CD4-positive, alpha-beta memory T cell (primary cell): ENCODE data around the gene DNAH5. TPM values are rescaled to one million over a fixed set of nuclear protein-coding genes. Genes with fewer than 3 reads are reported as not detected.

Source experiments
- CTCF ChIA-PET: fragments of 350-600 bp; sonication (Branson Sonifier 250); formaldehyde crosslinking; loops from one replicate; lab custom pipeline; 2021; ENCODE audit warnings: inconsistent platforms; ENCODE audit not compliant: partially characterized antibody; lab: Charles Lee
- POLR2A ChIA-PET: fragments of 350-600 bp; sonication (Branson Sonifier 250); formaldehyde crosslinking; loops from one replicate; lab custom pipeline; 2021; ENCODE audit not compliant: partially characterized antibody; lab: Charles Lee
- DNase-seq, 5 donors: peaks; one replicate each; pipeline versions ENCODE4 v3.0.0 to v3.0.0-alpha.2; 2020 to 2022; ENCODE audit warnings: mixed read lengths in 1 of 5
- H3K27ac ChIP-seq: one replicate; pipeline ENCODE4 v1.7.0; 2013; ENCODE audit warnings: low read depth, low read length
- H3K27me3 ChIP-seq: 2 replicates; pipeline ENCODE4 v1.7.0; 2013; ENCODE audit warnings: mild to moderate bottlenecking, low read length, moderate library complexity; ENCODE audit not compliant: insufficient read depth
- H3K36me3 ChIP-seq: 2 replicates; pipeline ENCODE4 v1.7.0; 2013; ENCODE audit warnings: mild to moderate bottlenecking, low read length, moderate library complexity; ENCODE audit not compliant: insufficient read depth
- H3K4me1 ChIP-seq: 2 replicates; pipeline ENCODE4 v1.7.0; 2013; ENCODE audit warnings: mild to moderate bottlenecking, low read length, moderate library complexity; ENCODE audit not compliant: insufficient read depth
- H3K4me3 ChIP-seq, 2 donors: one replicate each; pipeline ENCODE4 v1.7.0; 2013; ENCODE audit warnings: low read length in 2 of 2, mild to moderate bottlenecking in 1 of 2
- H3K9me3 ChIP-seq, 2 donors: one replicate each; pipeline ENCODE4 v1.7.0; 2013; ENCODE audit warnings: low read length in 2 of 2, control low read depth in 1 of 2; ENCODE audit not compliant: control insufficient read depth in 1 of 2
- H3K27ac Mint-ChIP-seq, 7 donors: one replicate each; pipeline ENCODE4 v1.8.0; 2020 to 2021; ENCODE audit warnings: mixed read lengths in 7 of 7, mild to moderate bottlenecking in 6 of 7, inconsistent platforms in 3 of 7, moderate library complexity in 3 of 7
- H3K27me3 Mint-ChIP-seq, 2 donors: one replicate each; pipeline ENCODE4 v1.8.0; 2020 to 2021; ENCODE audit warnings: mixed read lengths in 2 of 2
- H3K36me3 Mint-ChIP-seq, 2 donors: one replicate each; pipeline ENCODE4 v1.8.0; 2020 to 2021; ENCODE audit warnings: mixed read lengths in 2 of 2, inconsistent platforms in 1 of 2, mild to moderate bottlenecking in 1 of 2
- H3K4me1 Mint-ChIP-seq, 4 donors: one replicate each; pipeline ENCODE4 v1.8.0; 2020 to 2021; ENCODE audit warnings: mixed read lengths in 4 of 4, mild to moderate bottlenecking in 1 of 4
- H3K4me3 Mint-ChIP-seq, 8 donors: one replicate each; pipeline ENCODE4 v1.8.0; 2020 to 2021; ENCODE audit warnings: mixed read lengths in 8 of 8, mild to moderate bottlenecking in 7 of 8, moderate library complexity in 6 of 8, inconsistent platforms in 3 of 8
- H3K9me3 Mint-ChIP-seq, 8 donors: one replicate each; pipeline ENCODE4 v1.8.0; 2020 to 2021; ENCODE audit warnings: mixed read lengths in 8 of 8, mild to moderate bottlenecking in 5 of 8, inconsistent platforms in 3 of 8, moderate library complexity in 1 of 8
- intact Hi-C: fragments of 100-400 bp; cut with micrococcal nuclease; formaldehyde crosslinking; loops from one replicate; pipeline ENCODE4 v1.15.1; 2023
- polyA plus RNA-seq, 2 donors: library from polyadenylated mRNA; unstranded; fragments of 300-500 nt; fragmentation: Illumina TruSeq; gene quantifications; one replicate each; pipeline ENCODE4 v1.2.3, GENCODE V29; 2021
- total RNA-seq, 2 experiments: library from RNA; stranded (reverse); gene quantifications; one replicate each; pipeline ENCODE4 v1.2.3, GENCODE V29; 2021

DNAH5 gene
- total and polyA plus RNA-seq, 4 experiments from 2014 or later = not detected

DNA sequence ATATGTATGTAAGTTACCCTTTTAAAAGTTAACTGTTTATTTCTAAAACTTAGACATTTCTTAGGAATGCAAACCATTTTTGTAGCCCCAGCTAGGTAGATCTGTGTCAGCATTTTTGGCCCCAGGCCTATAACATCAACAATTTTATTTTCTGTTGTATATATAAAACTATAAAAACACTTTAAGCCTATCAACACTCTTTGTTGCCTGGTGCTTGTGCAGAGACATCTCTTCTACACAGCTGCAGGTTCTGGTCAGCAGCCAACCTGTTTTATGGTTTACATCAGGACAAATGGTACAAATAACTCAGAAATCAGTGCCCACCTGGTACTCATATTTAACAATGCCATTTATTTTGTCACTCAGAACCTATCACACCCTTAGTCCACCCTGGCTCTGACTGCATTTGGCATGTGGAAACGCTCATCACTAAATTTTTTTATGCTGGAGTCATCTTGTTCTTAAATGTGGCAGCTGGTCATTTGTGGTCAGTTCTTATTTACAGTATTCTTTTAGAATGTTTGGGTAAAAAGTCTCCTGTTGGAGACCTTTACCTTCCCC is 173.4 kb downstream of the DNAH5 start:
- Histone ChIP-seq H3K36me3 (no peaks in the 10 kb centered on the region), H3K4me3 (no peak overlapping the region), H3K27me3 (no peaks in the 10 kb centered on the region), H3K27ac (no peak overlapping the region), H3K4me1 (no peaks in the 10 kb centered on the region), H3K9me3 (no peaks in the 10 kb centered on the region)
- Mint-ChIP-seq H3K27me3 (no peaks in the 10 kb centered on the region), H3K4me1 (no peaks in the 10 kb centered on the region), H3K4me3 (no peak overlapping the region), H3K36me3 (no peaks in the 10 kb centered on the region), H3K9me3 (peaks cover 0 to 12% (median 4%) of the 10 kb centered on the region in 8 donors), H3K27ac (no peak overlapping the region)
- CTCF ChIA-PET = no interaction called here
- intact Hi-C loops = no loop called here
- POLR2A ChIA-PET = no interaction called here
- DNase-seq = no peak

- Histone ChIP-seq H3K4me1 (no peaks in the 10 kb centered on the region), H3K4me3 (no peak overlapping the region), H3K27me3 (no peaks in the 10 kb centered on the region), H3K36me3 (no peaks in the 10 kb centered on the region), H3K27ac (no peak overlapping the region), H3K9me3 (no peaks in the 10 kb centered on the region)
- POLR2A ChIA-PET = no interaction called here
- H3K36me3 Mint-ChIP-seq = no peaks in the 10 kb centered on the region
- H3K4me3 Mint-ChIP-seq = no peak overlapping the region
- no peaks in the 10 kb centered on the region for H3K4me1 Mint-ChIP-seq
- no peak overlapping the region for H3K27ac Mint-ChIP-seq
- intact Hi-C loops = no loop called here
- no peaks in the 10 kb centered on the region for H3K27me3 Mint-ChIP-seq
- CTCF ChIA-PET = no interaction called here
- peaks cover 0 to 8% (median 4%) of the 10 kb centered on the region in 8 donors for H3K9me3 Mint-ChIP-seq
- DNase-seq = no peak
Measured at GRCh38 chr5:13766236-13766635, 178.3 kb downstream of the DNAH5 start.

DNA sequence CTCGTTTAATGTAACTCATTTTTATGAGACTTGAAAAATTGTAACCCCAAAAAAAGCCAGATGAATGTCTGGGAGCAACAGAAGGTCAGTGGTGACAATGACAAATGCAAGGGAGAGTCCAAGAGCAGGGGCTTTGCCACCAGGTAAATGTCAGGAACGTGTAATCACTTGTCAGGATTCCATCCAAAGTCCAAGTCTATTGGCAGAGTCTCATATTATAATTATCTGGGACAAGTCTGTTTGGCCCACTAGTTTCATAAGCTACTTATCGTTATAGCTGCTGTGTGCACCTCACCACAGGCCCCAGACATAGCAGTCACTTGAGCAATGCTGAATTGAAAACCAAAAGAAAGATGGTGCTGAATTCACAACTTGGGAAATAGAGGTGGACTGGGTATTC is 180.8 kb downstream of the DNAH5 start:
- Histone ChIP-seq H3K4me1 (no peaks in the 10 kb centered on the region), H3K27me3 (no peaks in the 10 kb centered on the region), H3K9me3 (no peaks in the 10 kb centered on the region), H3K27ac (no peak overlapping the region), H3K4me3 (no peak overlapping the region), H3K36me3 (no peaks in the 10 kb centered on the region)
- DNase-seq = no peak
- Mint-ChIP-seq H3K27ac (no peak overlapping the region), H3K27me3 (no peaks in the 10 kb centered on the region), H3K4me3 (no peak overlapping the region), H3K4me1 (no peaks in the 10 kb centered on the region), H3K36me3 (no peaks in the 10 kb centered on the region), H3K9me3 (peaks cover 0 to 7% (median 4%) of the 10 kb centered on the region in 8 donors)
- CTCF ChIA-PET = no interaction called here
- POLR2A ChIA-PET = no interaction called here
- intact Hi-C loops = no loop called here

- Mint-ChIP-seq H3K4me3 (no peak overlapping the region), H3K4me1 (no peaks in the 10 kb centered on the region), H3K27me3 (no peaks in the 10 kb centered on the region), H3K27ac (no peak overlapping the region), H3K36me3 (no peaks in the 10 kb centered on the region), H3K9me3 (peaks cover 0 to 12% (median 6%) of the 10 kb centered on the region in 8 donors)
- Histone ChIP-seq H3K4me3 (no peak overlapping the region), H3K36me3 (no peaks in the 10 kb centered on the region), H3K27me3 (no peaks in the 10 kb centered on the region), H3K4me1 (no peaks in the 10 kb centered on the region), H3K9me3 (no peaks in the 10 kb centered on the region), H3K27ac (no peak overlapping the region)
- ChIA-PET CTCF (no interaction called here), POLR2A (no interaction called here)
- no peak for DNase-seq
- intact Hi-C loops = no loop called here
Measured at GRCh38 chr5:13749766-13750165, 194.7 kb downstream of the DNAH5 start.

- peaks cover 0 to 14% (median 4%) of the 10 kb centered on the region in 8 donors for H3K9me3 Mint-ChIP-seq
- POLR2A ChIA-PET = no interaction called here
- Histone ChIP-seq H3K36me3 (no peaks in the 10 kb centered on the region), H3K4me1 (no peaks in the 10 kb centered on the region), H3K27ac (no peak overlapping the region), H3K9me3 (no peaks in the 10 kb centered on the region), H3K4me3 (no peak overlapping the region), H3K27me3 (no peaks in the 10 kb centered on the region)
- no peak for DNase-seq
- H3K27ac Mint-ChIP-seq = no peak overlapping the region
- H3K27me3 Mint-ChIP-seq = no peaks in the 10 kb centered on the region
- H3K4me3 Mint-ChIP-seq = no peak overlapping the region
- H3K4me1 Mint-ChIP-seq = no peaks in the 10 kb centered on the region
- intact Hi-C loops = no loop called here
- H3K36me3 Mint-ChIP-seq = no peaks in the 10 kb centered on the region
- CTCF ChIA-PET = no interaction called here
Measured at GRCh38 chr5:13746026-13746425, 198.5 kb downstream of the DNAH5 start.

DNA sequence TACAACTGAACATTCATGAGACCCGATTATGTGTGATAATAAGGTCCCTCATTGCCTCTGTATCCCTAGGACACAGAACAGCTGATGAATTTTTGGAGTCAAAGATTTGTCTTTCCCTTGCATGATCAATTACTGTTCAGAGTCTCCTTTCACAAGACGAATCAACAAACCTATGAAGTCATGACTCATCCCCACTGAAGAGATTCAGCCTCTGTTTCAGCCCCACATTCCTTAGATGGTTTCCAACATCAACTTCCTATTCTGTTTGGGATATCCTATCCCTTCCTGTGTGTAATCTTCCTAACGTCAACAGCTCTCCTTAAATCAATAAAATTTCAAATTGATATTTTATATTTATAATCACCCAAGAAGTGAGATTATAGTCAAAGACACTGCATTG is 199.0 kb downstream of the DNAH5 start:
- ChIA-PET POLR2A (no interaction called here), CTCF (no interaction called here)
- Mint-ChIP-seq H3K9me3 (peaks cover 0 to 14% (median 5%) of the 10 kb centered on the region in 8 donors), H3K27me3 (no peaks in the 10 kb centered on the region), H3K27ac (no peak overlapping the region), H3K36me3 (no peaks in the 10 kb centered on the region), H3K4me1 (no peaks in the 10 kb centered on the region), H3K4me3 (no peak overlapping the region)
- H3K4me1 ChIP-seq = no peaks in the 10 kb centered on the region
- no peaks in the 10 kb centered on the region for H3K36me3 ChIP-seq
- H3K4me3 ChIP-seq = no peak overlapping the region
- intact Hi-C loops = no loop called here
- H3K9me3 ChIP-seq = no peaks in the 10 kb centered on the region
- DNase-seq = no peak
- H3K27me3 ChIP-seq = no peaks in the 10 kb centered on the region
- H3K27ac ChIP-seq = no peak overlapping the region

DNA sequence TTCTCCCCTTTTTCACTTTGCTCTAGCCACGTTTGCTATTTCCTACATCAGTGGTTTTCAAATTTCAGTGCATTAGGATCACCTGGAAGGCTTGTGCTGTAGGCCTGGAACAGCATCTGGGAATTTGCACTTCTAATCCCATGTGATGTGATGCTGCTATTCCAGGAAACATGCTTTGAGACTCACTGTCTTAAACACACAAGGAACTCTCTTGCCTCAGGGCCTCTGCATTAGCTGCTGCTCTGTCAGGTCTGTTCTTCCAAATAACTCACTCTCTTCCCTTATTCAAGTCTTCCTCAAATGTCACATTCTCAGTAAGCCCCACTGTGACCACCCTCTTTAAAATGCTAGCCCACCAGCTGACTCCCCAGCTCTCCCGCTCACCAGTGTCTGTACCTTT is 204.0 kb downstream of the DNAH5 start:
- H3K27ac ChIP-seq = no peak overlapping the region
- no peak overlapping the region for H3K4me3 ChIP-seq
- Mint-ChIP-seq H3K27ac (no peak overlapping the region), H3K36me3 (no peaks in the 10 kb centered on the region), H3K4me1 (no peaks in the 10 kb centered on the region), H3K27me3 (no peaks in the 10 kb centered on the region), H3K9me3 (peaks cover 1 to 11% (median 6%) of the 10 kb centered on the region in 8 donors), H3K4me3 (no peak overlapping the region)
- intact Hi-C loops = no loop called here
- DNase-seq = no peak
- H3K36me3 ChIP-seq = no peaks in the 10 kb centered on the region
- H3K9me3 ChIP-seq = no peaks in the 10 kb centered on the region
- no peaks in the 10 kb centered on the region for H3K27me3 ChIP-seq
- ChIA-PET POLR2A (no interaction called here), CTCF (no interaction called here)
- no peaks in the 10 kb centered on the region for H3K4me1 ChIP-seq

- H3K27ac Mint-ChIP-seq = no peak overlapping the region
- no peaks in the 10 kb centered on the region for H3K36me3 Mint-ChIP-seq
- intact Hi-C loops = no loop called here
- no peaks in the 10 kb centered on the region for H3K4me1 Mint-ChIP-seq
- H3K36me3 ChIP-seq = no peaks in the 10 kb centered on the region
- no peak overlapping the region for H3K4me3 ChIP-seq
- H3K27ac ChIP-seq = no peak overlapping the region
- H3K9me3 Mint-ChIP-seq = peaks cover 3 to 11% (median 9%) of the 10 kb centered on the region in 8 donors
- H3K27me3 Mint-ChIP-seq = no peaks in the 10 kb centered on the region
- H3K4me3 Mint-ChIP-seq = peak overlapping the region in 1 of 8 donors; percentile 59
- POLR2A ChIA-PET = no interaction called here
- no peaks in the 10 kb centered on the region for H3K9me3 ChIP-seq
- no peak for DNase-seq
- H3K27me3 ChIP-seq = no peaks in the 10 kb centered on the region
- CTCF ChIA-PET = no interaction called here
- H3K4me1 ChIP-seq = no peaks in the 10 kb centered on the region
Measured at GRCh38 chr5:13739479-13739878, 205.0 kb downstream of the DNAH5 start.
